H1 (cell line): ENCODE results near the gene KCNIP3. TPM values are rescaled to one million over a fixed set of nuclear protein-coding genes. Genes with fewer than 3 reads are reported as not detected.

Experiments
- CTCF ChIA-PET: fragments of 300-600 bp; sonication (Branson Sonifier 250); formaldehyde crosslinking; loops from one replicate; lab custom pipeline; 2021; ENCODE audit not compliant: partially characterized antibody; lab: Charles Lee
- POLR2A ChIA-PET: fragments of 300-600 bp; sonication (Branson Sonifier 250); formaldehyde crosslinking; loops from one replicate; lab custom pipeline; 2021; ENCODE audit warnings: inconsistent platforms; ENCODE audit not compliant: partially characterized antibody; lab: Charles Lee
- DNase-seq, 2 experiments: peaks; one replicate each; pipeline versions ENCODE4 v3.0.0 to v3.0.0-alpha.2; 2010 to 2022; ENCODE audit warnings: low spot score in 2 of 2, low read depth in 1 of 2, mixed read lengths in 1 of 2
- FAIRE-seq: peaks from 2 replicates; lab custom pipeline; 2011; peaks lifted over from hg19 to GRCh38; lab: Jason Lieb, UNC
- H2AFZ ChIP-seq: 2 replicates; pipeline ENCODE4 v1.8.1; 2012; ENCODE audit warnings: low read length, inconsistent platforms
- H2AK5ac ChIP-seq: 2 replicates; pipeline ENCODE4 v1.6.1; 2013; ENCODE audit warnings: low read depth, low read length
- H2BK120ac ChIP-seq: replicated peaks from 2 replicates; pipeline ENCODE3; 2013; ENCODE audit warnings: low read depth, low read length, inconsistent platforms
- H2BK12ac ChIP-seq: 2 replicates; pipeline ENCODE4 v1.6.1; 2013; ENCODE audit warnings: low read depth, low read length
- H2BK15ac ChIP-seq: 2 replicates; pipeline ENCODE4 v1.6.1; 2013; ENCODE audit warnings: low read length
- H2BK20ac ChIP-seq: 2 replicates; pipeline ENCODE4 v1.6.1; 2013; ENCODE audit warnings: low read length
- H2BK5ac ChIP-seq: 2 replicates; pipeline ENCODE4 v1.6.1; 2013; ENCODE audit warnings: low read depth, low read length
- H3K14ac ChIP-seq: 2 replicates; pipeline ENCODE4 v1.6.1; 2013; ENCODE audit warnings: inconsistent platforms; ENCODE audit not compliant: insufficient read length
- H3K18ac ChIP-seq: 2 replicates; pipeline ENCODE4 v1.6.1; 2013; ENCODE audit warnings: low read length; ENCODE audit errors: extremely low read depth
- H3K23ac ChIP-seq: 2 replicates; pipeline ENCODE4 v1.6.1; 2013; ENCODE audit warnings: inconsistent platforms; ENCODE audit not compliant: insufficient read length
- H3K23me2 ChIP-seq: 2 replicates; pipeline ENCODE4 v1.6.1; 2013; ENCODE audit warnings: low read depth, low read length
- H3K27ac ChIP-seq: 2 replicates; pipeline ENCODE4 v1.6.1; 2011; ENCODE audit warnings: low read depth, low read length, inconsistent platforms
- H3K27me3 ChIP-seq, 4 experiments: replicated peaks in 1 of 4; 1 replicate in 1 of 4; 2 replicates in 3 of 4; pipeline versions ENCODE4 v1.6.1 to v1.8.1; 2011 to 2013; ENCODE audit warnings: low read length in 3 of 4, mild to moderate bottlenecking in 3 of 4, inconsistent platforms in 2 of 4, mixed read lengths in 2 of 4, moderate library complexity in 1 of 4; ENCODE audit not compliant: control insufficient read depth in 3 of 4, insufficient read depth in 3 of 4; ENCODE audit errors: extremely low read depth in 1 of 4
- H3K36me3 ChIP-seq, 4 experiments: 2 replicates each; pipeline versions ENCODE4 v1.6.1 to v1.8.1; 2011 to 2013; ENCODE audit warnings: mild to moderate bottlenecking in 4 of 4, low read length in 3 of 4, moderate library complexity in 2 of 4, control low read depth in 1 of 4, inconsistent platforms in 1 of 4; ENCODE audit not compliant: insufficient read depth in 4 of 4, control insufficient read depth in 2 of 4
- H3K4ac ChIP-seq: replicated peaks from 2 replicates; pipeline ENCODE3; 2013; ENCODE audit warnings: low read length, low read depth, mixed read lengths, inconsistent platforms; ENCODE audit not compliant: insufficient read length
- H3K4me1 ChIP-seq, 4 experiments: replicated peaks in 1 of 4; 1 replicate in 1 of 4; 2 replicates in 3 of 4; pipeline versions ENCODE4 v1.6.1 to v1.8.1; 2011 to 2013; ENCODE audit warnings: low read length in 3 of 4, inconsistent platforms in 2 of 4, mixed read lengths in 1 of 4; ENCODE audit not compliant: insufficient read depth in 4 of 4, control insufficient read depth in 3 of 4
- H3K4me2 ChIP-seq, 2 experiments: 2 replicates each; pipeline versions ENCODE4 v1.6.1 to v1.8.1; 2011 to 2013; ENCODE audit warnings: low read depth in 2 of 2, low read length in 2 of 2, control low read depth in 1 of 2, inconsistent platforms in 1 of 2, mild to moderate bottlenecking in 1 of 2; ENCODE audit not compliant: insufficient read depth in 1 of 2
- H3K4me3 ChIP-seq, 4 experiments: fragments of 200-600, 300-600 bp in 1 of 4; sonication (generic), shearing (Covaris generic), sonication (Bioruptor Twin) in 1 of 4; 2 replicates each; pipeline versions ENCODE4 v1.5.1 to v1.8.1; 2011 to 2016; ENCODE audit warnings: low read length in 4 of 4, low read depth in 3 of 4, control low read depth in 2 of 4, inconsistent platforms in 2 of 4, mild to moderate bottlenecking in 2 of 4, mixed read lengths in 1 of 4, moderate library complexity in 1 of 4; ENCODE audit not compliant: insufficient read depth in 2 of 4; ENCODE audit errors: extremely low read depth in 1 of 4
- H3K56ac ChIP-seq: replicated peaks from 2 replicates; pipeline ENCODE3; 2013; ENCODE audit warnings: low read depth, mild to moderate bottlenecking, mixed read lengths, low read length, inconsistent platforms; ENCODE audit not compliant: insufficient read length
- H3K79me1 ChIP-seq: 2 replicates; pipeline ENCODE4 v1.6.1; 2013; ENCODE audit warnings: low read depth, low read length, control low read depth
- H3K79me2 ChIP-seq, 2 experiments: 2 replicates each; pipeline versions ENCODE4 v1.6.1 to v1.8.1; 2012 to 2013; ENCODE audit warnings: low read length in 2 of 2, mild to moderate bottlenecking in 2 of 2, inconsistent platforms in 1 of 2; ENCODE audit not compliant: insufficient read depth in 2 of 2, control insufficient read depth in 1 of 2
- H3K9ac ChIP-seq, 4 experiments: replicated peaks in 1 of 4; 1 replicate in 1 of 4; 2 replicates in 3 of 4; pipeline versions ENCODE4 v1.6.1 to v1.8.1; 2011 to 2013; ENCODE audit warnings: low read depth in 3 of 4, low read length in 3 of 4, control low read depth in 2 of 4, mild to moderate bottlenecking in 2 of 4, moderate library complexity in 2 of 4, inconsistent platforms in 1 of 4; ENCODE audit errors: extremely low read depth in 1 of 4
- H3K9me3 ChIP-seq, 2 experiments: 2 replicates each; pipeline versions ENCODE4 v1.6.1 to v1.8.1; 2012 to 2013; ENCODE audit warnings: mild to moderate bottlenecking in 2 of 2, moderate library complexity in 2 of 2, control low read depth in 1 of 2, inconsistent platforms in 1 of 2, low read depth in 1 of 2, low read length in 1 of 2, mixed read lengths in 1 of 2; ENCODE audit not compliant: insufficient read depth in 2 of 2
- H4K20me1 ChIP-seq, 2 experiments: replicated peaks in 1 of 2; 2 replicates each; pipeline versions ENCODE3 to v1.8.1; 2011 to 2013; ENCODE audit warnings: inconsistent platforms in 2 of 2, low read length in 2 of 2, mild to moderate bottlenecking in 1 of 2; ENCODE audit not compliant: insufficient read depth in 2 of 2, control insufficient read depth in 1 of 2
- H4K5ac ChIP-seq: 2 replicates; pipeline ENCODE4 v1.6.1; 2013; ENCODE audit warnings: low read length, low read depth, mixed read lengths, inconsistent platforms; ENCODE audit not compliant: insufficient read length
- H4K8ac ChIP-seq: 2 replicates; pipeline ENCODE4 v1.8.0; 2013; ENCODE audit warnings: mild to moderate bottlenecking, moderate library complexity, low read length, inconsistent platforms; ENCODE audit not compliant: insufficient read depth; ENCODE audit errors: extremely low read depth
- H4K91ac ChIP-seq: replicated peaks from 2 replicates; pipeline ENCODE3; 2013; ENCODE audit warnings: low read length, mixed read lengths, inconsistent platforms; ENCODE audit not compliant: insufficient read length
- ASH2L ChIP-seq: fragments of 200-600, 300-600 bp; sonication (generic); IDR thresholded peaks from one replicate; pipeline ENCODE4 v1.7.1; 2017; ENCODE audit warnings: low read length
- ATF3 ChIP-seq: IDR thresholded peaks from 2 replicates; pipeline ENCODE4 v1.6.1; 2011; ENCODE audit warnings: low read depth, mild to moderate bottlenecking, low read length; ENCODE audit not compliant: insufficient read depth
- BACH1 ChIP-seq: IDR thresholded peaks from 2 replicates; pipeline ENCODE4 v1.6.1; 2012; ENCODE audit warnings: low read length, improper control_type of control experiment
- CHD1 ChIP-seq: IDR thresholded peaks from 2 replicates; pipeline ENCODE4 v1.6.1; 2012; ENCODE audit warnings: low read depth, low read length, improper control_type of control experiment
- E2F6 ChIP-seq: IDR thresholded peaks from 2 replicates; pipeline ENCODE4 v1.6.1; 2012; ENCODE audit warnings: inconsistent platforms
- EP300 ChIP-seq, 2 experiments: IDR thresholded peaks; 1 replicate in 1 of 2; 2 replicates in 1 of 2; pipeline ENCODE4 v1.6.1; 2011 to 2012; ENCODE audit warnings: low read depth in 2 of 2, low read length in 2 of 2, mild to moderate bottlenecking in 2 of 2, borderline replicate concordance in 1 of 2, inconsistent platforms in 1 of 2, moderate library complexity in 1 of 2
- RBBP5 ChIP-seq: IDR thresholded peaks from 2 replicates; pipeline ENCODE4 v1.7.1; 2012; ENCODE audit warnings: low read depth, mild to moderate bottlenecking, inconsistent platforms, low read length, moderate library complexity, borderline replicate concordance
- TAF1 ChIP-seq: IDR thresholded peaks from 2 replicates; pipeline ENCODE4 v1.6.1; 2011; ENCODE audit warnings: mild to moderate bottlenecking, low read depth, low read length
- TEAD4 ChIP-seq: IDR thresholded peaks from 2 replicates; pipeline ENCODE4 v1.6.1; 2012; ENCODE audit warnings: low read depth, low read length, inconsistent platforms, mixed read lengths
- WGBS, 2 experiments: shearing (Covaris generic) in 1 of 2; methylation state at CpG; one replicate each; pipeline versions ENCODE4 v1.1.6 to v1.1.7; 2013 to 2015; ENCODE audit warnings: low lambda C conversion rate in 2 of 2, mixed read lengths in 2 of 2, inconsistent platforms in 1 of 2, low coverage in 1 of 2, missing lambda C conversion rate in 1 of 2; ENCODE audit not compliant: insufficient replicate concordance in 2 of 2, insufficient coverage in 1 of 2, insufficient read length in 1 of 2; ENCODE audit errors: extremely low coverage in 1 of 2, missing lambda C conversion rate in 1 of 2; 5-methylcytosine and 5-hydroxymethylcytosine counted together
- polyA plus RNA-seq, 7 experiments: library from polyadenylated mRNA; depleted of rRNA in 3 of 7; stranded (reverse) in 5 of 7; unstranded in 2 of 7; fragments of >200 nt in 5 of 7; fragments of 200-250 nt in 2 of 7; gene quantifications; 1 replicate in 5 of 7; 2 replicates in 1 of 7; 4 replicates in 1 of 7; pipeline versions ENCODE4 v1.2.1 to v1.2.3, GENCODE V29; 2011 to 2013; ENCODE audit warnings: missing spikeins in 2 of 7, mixed read lengths in 2 of 7
- total RNA-seq: library from RNA; stranded (reverse); fragmentation: NEBNext Ultra II Directional; extraction: Animal tissue kit (Norgen Biotek cat#: 25700); gene quantifications from 2 replicates; pipeline ENCODE4 v1.2.1, GENCODE V29; 2021

KCNIP3 gene
- total and polyA plus RNA-seq, 2 of the 8 experiments (the other 6 are each of a cell fraction or from before 2014, with no cell fraction given) = 0.33 to 1.9 TPM

GRCh38 chr2:95402370-95403203, 105.4 kb downstream of the KCNIP3 start, which contains the start of gene FAHD2A:
TSS of gene FAHD2A (plus strand) at chr2:95402708. CDS start at chr2:95405559, 2,851 bp downstream.
- Histone ChIP-seq H3K4me2 (peak within 1 kb of the TSS; percentile 80 to 87), H3K9ac (peak within 1 kb of the TSS; percentile 75 to 89 (median 82)), H2BK15ac (no peak within 1 kb of the TSS), H2BK12ac (no peak within 1 kb of the TSS), H3K14ac (no peak within 1 kb of the TSS), H3K4me1 (peaks cover 0 to 3% (median 2%) of the 10 kb centered on the region in 4 experiments; a peak in 4 of 7 replicates), H3K27me3 (peaks cover 0 to 7% (median 4%) of the 10 kb centered on the region in 4 experiments; a peak in 3 of 7 replicates), H3K27ac (no peak within 1 kb of the TSS), H4K91ac (no peak within 1 kb of the TSS), H3K23ac (no peak within 1 kb of the TSS), H2BK20ac (no peak within 1 kb of the TSS), H4K20me1 (peaks cover 0 to 3% of the 10 kb centered on the region in 2 experiments), H3K9me3 (peaks cover 0 to 3% of the 10 kb centered on the region in 2 experiments; a peak in 1 of 4 replicates), H3K23me2 (peaks cover 7% of the 10 kb centered on the region; the same call in 1 of the 2 replicates), H3K4ac (no peak within 1 kb of the TSS), H4K5ac (no peak within 1 kb of the TSS), H3K36me3 (no peaks in the 10 kb centered on the region; a peak in 1 of 8 replicates), H2BK120ac (no peak within 1 kb of the TSS), H3K18ac (peak within 1 kb of the TSS; percentile 48; the same call in 1 of the 2 replicates), H2AFZ (peak within 1 kb of the TSS; percentile 92), H3K4me3 (peak within 1 kb of the TSS; percentile 80 to 99 (median 96)), H3K56ac (peak within 1 kb of the TSS; percentile 86), H2AK5ac (no peak within 1 kb of the TSS), H3K79me1 (peaks cover 2% of the 10 kb centered on the region; the same call in 1 of the 2 replicates), H4K8ac (peak within 1 kb of the TSS; percentile 99), H2BK5ac (0 out of 2 replicates have a peak within 1 kb of the TSS, but pooled peaks have one; percentile 9), H3K79me2 (peaks cover 0 to 13% of the 10 kb centered on the region in 2 experiments; a peak in 2 of 4 replicates)
- ChIA-PET POLR2A (interaction anchor here (1.2 to 1.5 kb wide), 2 partner anchors 11 to 57 kb away, joined by 4 read pairs; no protein-coding TSS in a partner anchor), CTCF (interaction anchor here (0.9 to 2.1 kb wide), 5 partner anchors 18 to 171 kb away, joined by 3 to 7 read pairs (median 6); no protein-coding TSS in a partner anchor)
- DNase-seq (peak in 1 of 2 experiments; percentile 97), FAIRE-seq (no peak)
- WGBS, 2 experiments = 1% methylated on average over 45 of the region's 64 CpGs; no CpG with 5 or more reads in 1 of the 2 experiments
- TF ChIP-seq ATF3 (no peak), EP300 (IDR thresholded peaks at IDR 0.05; ENCODE audit: borderline replicate concordance in 1 of 2, low read depth in 2 of 2, low read length in 2 of 2) (no peak), RBBP5 (0 out of 2 replicates have a peak, but pooled peaks have one; percentile 27), TAF1 (peak; percentile 81; the same call in 1 of the 2 replicates), BACH1 (peak; percentile 69), TEAD4 (no peak), CHD1 (no peak), ASH2L (peak; percentile 64), E2F6 (peak; percentile 36; the same call in 1 of the 2 replicates)
